ENCODE data around the gene SCFD2. TPM values are rescaled to one million over a fixed set of nuclear protein-coding genes. Genes with fewer than 3 reads are reported as not detected.

Gene SCFD2
- total RNA-seq, 4 donors from 2014 or later: 24.7 to 49.2 (median 33.9) TPM

- no peak for DNase-seq (ENCODE audit: low spot score in 2 of 2)
- no peaks in the 10 kb centered on the region for H3K27me3 ChIP-seq
- no peak for TF ChIP-seq CTCF (IDR thresholded peaks at IDR 0.05)
- no peak for TF ChIP-seq POLR2A (IDR thresholded peaks at IDR 0.05)
- no peak for TF ChIP-seq EP300 (IDR thresholded peaks at IDR 0.05)
- 80 to 81% methylated on average over 4 of the region's 4 CpGs for WGBS, 2 donors
- no peak overlapping the region for H3K27ac ChIP-seq
- no peaks in the 10 kb centered on the region for H3K9me3 ChIP-seq
- no peak overlapping the region for H3K4me3 ChIP-seq
- H3K36me3 ChIP-seq: peaks cover 0 to 6% (median 0%) of the 10 kb centered on the region in 3 donors
- no peaks in the 10 kb centered on the region for H3K4me1 ChIP-seq
These were observed 419.0 kb downstream of the SCFD2 start for GRCh38 chr4:52946855-52947254.

DNA sequence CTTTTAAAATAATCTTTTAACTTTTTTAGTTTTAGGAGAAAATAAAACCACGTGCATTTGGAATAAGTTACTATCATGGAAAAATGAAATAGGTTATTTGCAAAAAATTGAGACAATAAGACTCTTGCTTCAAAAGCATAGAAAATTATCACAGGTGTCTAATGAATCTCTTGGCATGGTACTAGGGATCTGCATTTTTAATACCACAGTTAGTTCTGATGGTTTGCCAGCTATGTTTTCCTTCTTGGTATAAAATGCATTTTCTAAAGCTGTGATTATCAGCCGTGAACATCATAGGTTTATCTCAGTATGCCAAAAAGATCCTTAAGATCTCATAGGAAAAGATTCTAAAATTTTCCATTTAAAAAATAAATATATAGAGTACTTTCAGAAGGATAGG, 419.9 kb downstream of the SCFD2 start:
- Histone ChIP-seq H3K4me1 (no peaks in the 10 kb centered on the region), H3K4me3 (no peak overlapping the region), H3K27me3 (no peaks in the 10 kb centered on the region), H3K36me3 (peaks cover 0 to 5% (median 0%) of the 10 kb centered on the region in 3 donors), H3K27ac (no peak overlapping the region), H3K9me3 (no peaks in the 10 kb centered on the region)
- 78 to 82% methylated on average over 2 of the region's 2 CpGs for WGBS, 2 donors
- DNase-seq (ENCODE audit: low spot score in 2 of 2): no peak
- TF ChIP-seq CTCF (IDR thresholded peaks at IDR 0.05) (no peak), POLR2A (IDR thresholded peaks at IDR 0.05) (no peak), EP300 (IDR thresholded peaks at IDR 0.05) (no peak)

DNA sequence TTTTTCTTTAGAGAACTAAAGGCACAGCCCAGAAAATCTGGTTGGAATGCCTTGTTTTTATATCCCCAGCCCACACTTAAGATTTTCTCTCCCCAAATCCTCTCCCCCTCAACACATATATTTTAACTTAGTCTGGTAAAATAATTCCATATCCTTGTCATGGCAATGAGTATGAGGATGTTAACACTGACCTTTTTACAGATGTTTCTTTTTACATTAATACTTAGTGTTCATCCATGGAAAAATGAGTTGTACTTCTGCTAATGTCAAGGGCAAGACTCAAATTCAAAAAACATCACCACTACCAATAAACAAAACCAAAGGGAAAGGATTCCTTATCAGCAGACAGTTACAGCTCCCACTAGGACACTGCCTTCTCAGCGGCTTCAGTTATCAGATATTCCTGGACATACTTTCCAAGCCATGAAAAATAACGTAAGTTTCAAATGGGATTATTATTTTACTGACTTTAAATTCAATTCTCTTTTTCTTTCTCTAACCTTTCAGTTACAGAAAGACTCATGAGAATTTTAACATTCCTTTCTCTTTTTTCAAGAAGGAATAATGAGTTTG, 420.4 kb downstream of the SCFD2 start:
- H3K4me1 ChIP-seq: no peaks in the 10 kb centered on the region
- WGBS, 2 donors: 72 to 73% methylated on average over 2 of the region's 2 CpGs
- no peak overlapping the region for H3K27ac ChIP-seq
- no peaks in the 10 kb centered on the region for H3K27me3 ChIP-seq
- TF ChIP-seq EP300 (IDR thresholded peaks at IDR 0.05) (no peak), POLR2A (IDR thresholded peaks at IDR 0.05) (no peak), CTCF (IDR thresholded peaks at IDR 0.05) (no peak)
- no peaks in the 10 kb centered on the region for H3K36me3 ChIP-seq
- DNase-seq (ENCODE audit: low spot score in 2 of 2): no peak
- H3K4me3 ChIP-seq: no peak overlapping the region
- no peaks in the 10 kb centered on the region for H3K9me3 ChIP-seq

DNA sequence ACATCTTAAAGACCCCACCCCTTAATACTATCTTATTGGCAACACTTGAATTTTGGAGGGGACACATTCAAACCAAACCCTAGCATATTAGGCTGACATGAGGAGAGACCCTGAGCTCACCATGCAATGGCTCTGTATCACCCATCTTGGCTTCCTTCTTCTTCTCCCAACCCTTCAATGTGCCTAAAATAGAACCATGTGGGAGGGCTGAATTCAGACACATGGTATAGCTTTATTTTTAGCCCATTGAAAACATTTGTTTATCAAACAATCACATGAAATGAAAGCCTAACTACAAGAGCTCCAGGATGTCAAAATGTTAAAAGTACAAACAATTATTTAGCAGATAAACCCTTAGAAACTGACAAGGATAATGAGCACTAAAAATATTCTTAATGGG, 422.2 kb downstream of the SCFD2 start:
- TF ChIP-seq EP300 (IDR thresholded peaks at IDR 0.05): no peak
- no peak for TF ChIP-seq CTCF (IDR thresholded peaks at IDR 0.05)
- no peak for DNase-seq (ENCODE audit: low spot score in 2 of 2)
- H3K4me3 ChIP-seq: no peak overlapping the region
- H3K27me3 ChIP-seq: no peaks in the 10 kb centered on the region
- no peaks in the 10 kb centered on the region for H3K4me1 ChIP-seq
- H3K9me3 ChIP-seq: no peaks in the 10 kb centered on the region
- no peaks in the 10 kb centered on the region for H3K36me3 ChIP-seq
- no peak overlapping the region for H3K27ac ChIP-seq

GRCh38 chr4:52942936-52943335, 422.9 kb downstream of the SCFD2 start:
- 100% methylated on average over 1 of the region's 1 CpG for WGBS, 2 donors
- TF ChIP-seq POLR2A (IDR thresholded peaks at IDR 0.05): no peak
- TF ChIP-seq EP300 (IDR thresholded peaks at IDR 0.05): no peak
- TF ChIP-seq CTCF (IDR thresholded peaks at IDR 0.05): no peak
- Histone ChIP-seq H3K9me3 (no peaks in the 10 kb centered on the region), H3K27ac (no peak overlapping the region), H3K27me3 (no peaks in the 10 kb centered on the region), H3K36me3 (peaks cover 0 to 3% (median 0%) of the 10 kb centered on the region in 3 donors), H3K4me3 (no peak overlapping the region), H3K4me1 (no peaks in the 10 kb centered on the region)
- DNase-seq (ENCODE audit: low spot score in 2 of 2): no peak
